Kidney (tissue), 14 donors: Measurements from ENCODE around the gene NEK6. TPM values are rescaled to one million over a fixed set of nuclear protein-coding genes. Genes with fewer than 3 reads are reported as not detected.

Source experiments
- DNase-seq, 5 donors: peaks; one replicate each; pipeline ENCODE4 v3.0.0-alpha.2; 2013 to 2020
- FAIRE-seq: peaks from 2 replicates; lab custom pipeline; 2012; peaks lifted over from hg19 to GRCh38; lab: Jason Lieb, UNC
- H3K27ac ChIP-seq, 2 donors: one replicate each; pipeline ENCODE4 v1.7.0; 2013; ENCODE audit warnings: low read depth in 2 of 2, low read length in 2 of 2, inconsistent platforms in 1 of 2
- H3K27me3 ChIP-seq: one replicate; pipeline ENCODE4 v1.7.1; 2013; ENCODE audit warnings: low read length, inconsistent platforms; ENCODE audit not compliant: control insufficient read depth, insufficient read depth
- H3K36me3 ChIP-seq, 3 donors: one replicate each; pipeline versions ENCODE4 v1.7.0 to v1.7.1; 2013; ENCODE audit warnings: low read length in 3 of 3, control low read depth in 1 of 3, inconsistent platforms in 1 of 3; ENCODE audit not compliant: insufficient read depth in 3 of 3, control insufficient read depth in 2 of 3
- H3K4me1 ChIP-seq, 3 donors: one replicate each; pipeline versions ENCODE4 v1.7.0 to v1.7.1; 2013; ENCODE audit warnings: low read length in 3 of 3, inconsistent platforms in 1 of 3, low read depth in 1 of 3; ENCODE audit not compliant: control insufficient read depth in 2 of 3, insufficient read depth in 2 of 3
- H3K4me3 ChIP-seq, 3 donors: one replicate each; pipeline versions ENCODE4 v1.7.0 to v1.8.1; 2013; ENCODE audit warnings: low read length in 3 of 3, control low read depth in 1 of 3, inconsistent platforms in 1 of 3
- H3K9ac ChIP-seq, 3 donors: one replicate each; pipeline versions ENCODE4 v1.7.0 to v1.7.1; 2013; ENCODE audit warnings: low read length in 3 of 3, control low read depth in 1 of 3, inconsistent platforms in 1 of 3
- H3K9me3 ChIP-seq, 3 donors: one replicate each; pipeline versions ENCODE4 v1.7.0 to v1.7.1; 2013; ENCODE audit warnings: low read length in 3 of 3, control low read depth in 1 of 3, inconsistent platforms in 1 of 3; ENCODE audit not compliant: control insufficient read depth in 2 of 3, insufficient read depth in 1 of 3
- CTCF ChIP-seq: IDR thresholded peaks from 3 replicates; pipeline ENCODE4 v1.5.1; 2012; ENCODE audit warnings: mild to moderate bottlenecking, moderate library complexity, borderline replicate concordance; ENCODE audit not compliant: insufficient read depth; ENCODE audit errors: extremely low read depth
- intact Hi-C: fragments of 100-400 bp; cut with DNase I; formaldehyde crosslinking; loops from one replicate; pipeline ENCODE4 v1.11.1; 2022
- polyA plus RNA-seq: library from polyadenylated mRNA; stranded (reverse); fragments of 350-450 nt; fragmentation: Illumina TruSeq; extraction: RNeasy Lipid Tissue Mini Kit (QIAGEN cat#74804); gene quantifications from one replicate; pipeline ENCODE4 v1.2.3, GENCODE V29; 2014; ENCODE audit warnings: low read depth, low replicate concordance; ENCODE audit not compliant: insufficient read depth
- total RNA-seq: library from RNA; stranded (reverse); fragmentation: NEBNext Ultra II Directional; extraction: Animal tissue kit (Norgen Biotek cat#: 25700); gene quantifications from one replicate; pipeline ENCODE4 v1.2.1, GENCODE V29; 2021
- donor health status: control.
- donor health status: control.
- donor health status: control.
- donor health status: control.
- donor health status: control.
- donor health status: DM: yes; HTN: yes; CAD: no.
- donor health status: Normal renal cell carcinoma (clear cell type).

NEK6 gene
- total and polyA plus RNA-seq, 2 donors from 2014 or later, result 14.9 to 82.1 TPM

DNA sequence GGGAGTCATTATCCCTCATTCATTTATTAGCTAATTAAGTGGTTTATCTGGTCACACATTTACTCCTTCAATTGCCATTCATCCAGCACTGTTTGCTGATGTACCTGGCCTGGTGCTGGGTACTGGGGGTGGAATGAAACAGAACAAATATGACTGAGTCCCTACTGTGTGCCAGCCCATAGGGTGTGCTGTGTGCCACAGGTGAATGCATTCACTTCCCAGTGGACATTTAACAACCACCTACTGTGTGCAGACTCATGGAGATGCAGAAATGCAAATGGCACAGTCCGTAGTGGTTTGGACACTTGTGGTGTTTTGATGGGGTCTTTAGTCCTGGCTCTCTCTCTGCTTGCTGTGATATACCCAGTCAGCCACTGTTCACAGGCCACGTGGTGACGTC lies 10.5 kb downstream of the NEK6 start:
- TF ChIP-seq CTCF, result no peak
- no peaks in the 10 kb centered on the region for H3K36me3 ChIP-seq
- no peaks in the 10 kb centered on the region for H3K27me3 ChIP-seq
- H3K9ac ChIP-seq, result no peak overlapping the region
- H3K9me3 ChIP-seq, result no peaks in the 10 kb centered on the region
- intact Hi-C loops, result no loop called here
- no peak overlapping the region for H3K27ac ChIP-seq
- FAIRE-seq, result no peak
- no peak overlapping the region for H3K4me3 ChIP-seq
- H3K4me1 ChIP-seq, result peaks cover 0 to 46% (median 24%) of the 10 kb centered on the region in 3 donors
- no peak for DNase-seq

DNA sequence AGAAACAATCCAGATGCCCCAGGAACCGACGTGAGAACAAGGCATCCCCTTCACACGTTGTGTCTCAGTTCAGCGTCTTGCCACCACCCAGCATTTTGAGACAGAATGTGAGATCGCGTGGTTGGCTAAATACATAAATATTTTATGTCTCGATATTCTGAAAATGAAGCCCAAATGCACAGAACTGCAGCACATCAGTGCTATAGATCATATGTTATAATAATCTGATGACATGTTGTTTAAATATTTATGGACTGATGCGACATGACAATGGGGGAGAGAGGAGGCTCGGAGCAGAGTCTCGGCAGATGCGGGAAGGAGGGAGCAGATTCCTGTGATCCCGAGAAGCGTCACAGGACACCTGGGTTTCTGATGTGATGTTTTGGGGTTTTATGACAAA lies 10.9 kb downstream of the NEK6 start:
- no peak overlapping the region for H3K9ac ChIP-seq
- no peaks in the 10 kb centered on the region for H3K9me3 ChIP-seq
- TF ChIP-seq CTCF, result no peak
- peaks cover 0 to 46% (median 24%) of the 10 kb centered on the region in 3 donors for H3K4me1 ChIP-seq
- no peak overlapping the region for H3K27ac ChIP-seq
- DNase-seq, result no peak
- no peaks in the 10 kb centered on the region for H3K36me3 ChIP-seq
- intact Hi-C loops, result no loop called here
- no peaks in the 10 kb centered on the region for H3K27me3 ChIP-seq
- no peak overlapping the region for H3K4me3 ChIP-seq
- FAIRE-seq, result no peak

DNA sequence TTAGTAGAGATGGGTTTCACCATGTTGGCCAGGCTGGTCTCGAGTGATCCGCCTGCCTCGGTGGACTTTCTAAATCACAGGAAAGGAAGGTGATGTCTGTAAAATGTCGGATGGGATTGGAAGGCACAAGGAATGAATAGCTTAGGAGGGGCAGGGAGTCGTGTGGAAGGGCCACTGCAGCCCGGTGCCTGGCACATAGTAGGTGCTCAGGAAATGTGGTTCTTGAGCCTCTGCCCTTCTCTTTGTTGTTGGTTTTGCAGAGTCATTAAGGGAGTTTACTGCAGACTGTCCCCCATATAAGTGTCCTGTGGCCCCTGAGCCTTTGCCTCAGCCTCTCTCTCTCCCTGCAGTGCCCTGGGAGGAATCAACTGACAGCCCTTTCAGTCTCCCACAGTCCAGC lies 11.8 kb downstream of the NEK6 start:
- H3K9ac ChIP-seq, result no peak overlapping the region
- intact Hi-C loops, result no loop called here
- H3K36me3 ChIP-seq, result no peaks in the 10 kb centered on the region
- no peak overlapping the region for H3K4me3 ChIP-seq
- H3K27me3 ChIP-seq, result no peaks in the 10 kb centered on the region
- DNase-seq (no peak), FAIRE-seq (no peak)
- TF ChIP-seq CTCF, result no peak
- no peak overlapping the region for H3K27ac ChIP-seq
- peaks cover 0 to 43% (median 20%) of the 10 kb centered on the region in 3 donors for H3K4me1 ChIP-seq
- H3K9me3 ChIP-seq, result no peaks in the 10 kb centered on the region

DNA sequence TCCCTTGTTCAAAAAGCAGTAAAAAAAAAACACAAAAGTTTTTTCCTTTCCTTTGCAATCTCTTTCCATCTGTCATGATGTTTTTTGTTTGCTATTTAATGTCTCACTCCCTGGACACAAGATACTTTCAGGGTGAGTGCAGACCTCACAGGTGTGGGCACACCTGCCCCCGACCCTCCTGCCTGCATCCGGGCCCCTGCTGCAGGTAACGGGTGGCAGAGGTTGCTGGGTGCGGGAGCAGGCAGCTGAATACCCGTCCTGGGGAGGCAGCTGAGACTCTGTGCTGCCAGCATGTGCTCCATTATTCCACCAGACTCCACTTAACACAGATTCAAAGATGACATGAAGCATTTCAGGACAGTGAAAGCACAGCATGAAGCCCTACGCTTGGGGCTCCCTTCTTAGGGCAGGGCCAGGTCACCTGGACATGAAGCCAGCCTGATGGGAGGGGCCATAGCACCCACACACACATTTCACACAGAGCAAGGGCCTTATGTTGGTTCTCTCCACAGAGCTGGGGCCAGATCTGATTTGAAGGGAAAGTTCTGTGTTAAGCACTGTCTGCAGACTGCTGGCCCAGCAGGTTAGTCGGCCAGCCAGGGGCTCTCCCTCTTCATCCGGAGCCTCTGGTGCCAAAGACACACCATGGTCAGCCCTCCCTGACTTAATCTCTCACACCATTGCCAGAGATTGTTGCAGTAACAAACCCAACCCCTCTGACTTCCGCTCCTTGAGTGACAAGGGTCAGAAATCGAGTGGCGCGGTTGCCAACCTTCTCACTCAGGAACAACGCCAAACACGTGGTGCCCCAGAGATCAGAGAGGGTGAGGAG lies 13.0 kb downstream of the NEK6 start:
- intact Hi-C loops, result no loop called here
- DNase-seq (no peak), FAIRE-seq (no peak)
- no peak overlapping the region for H3K4me3 ChIP-seq
- H3K36me3 ChIP-seq, result no peaks in the 10 kb centered on the region
- H3K9ac ChIP-seq, result no peak overlapping the region
- H3K27ac ChIP-seq, result no peak overlapping the region
- H3K27me3 ChIP-seq, result no peaks in the 10 kb centered on the region
- TF ChIP-seq CTCF, result no peak
- H3K4me1 ChIP-seq, result peaks cover 0 to 41% (median 20%) of the 10 kb centered on the region in 3 donors
- H3K9me3 ChIP-seq, result no peaks in the 10 kb centered on the region
